Vagina (tissue), 2 donors: ENCODE measurements around the gene DAND5. TPM values are rescaled to one million over a fixed set of nuclear protein-coding genes. Genes with fewer than 3 reads are reported as not detected.
"Not testable (repeated sequence)": the region's sequence is repeated elsewhere in the genome, so short reads cannot be mapped to it uniquely, and the experiment has no call there.

Experiments used
- DNase-seq, 2 donors: peaks; one replicate each; pipeline ENCODE4 v3.0.0-alpha.2; 2017; ENCODE audit errors: extremely low spot score in 2 of 2
- H3K27ac ChIP-seq: fragments of 200-600 bp; sonication (generic); one replicate; pipeline ENCODE4 v1.5.1; 2019
- H3K27me3 ChIP-seq: fragments of 200-600 bp; sonication (generic); one replicate; pipeline ENCODE4 v1.5.1; 2019
- H3K36me3 ChIP-seq, 2 donors: fragments of 200-600 bp; sonication (generic); one replicate each; pipeline ENCODE4 v1.5.1; 2017 to 2019
- H3K4me1 ChIP-seq: fragments of 200-600 bp; sonication (generic); one replicate; pipeline ENCODE4 v1.5.1; 2019
- H3K4me3 ChIP-seq, 2 donors: fragments of 200-600 bp; sonication (generic); 1 replicate in 1 of 2; 2 replicates in 1 of 2; pipeline ENCODE4 v1.5.1; 2016 to 2019
- H3K9me3 ChIP-seq: fragments of 200-600 bp; sonication (generic); one replicate; pipeline ENCODE4 v1.5.1; 2019
- CTCF ChIP-seq, 3 experiments: fragments of 450-650 bp in 2 of 3; fragments of 200-600 bp in 1 of 3; sonication (generic) in 1 of 3; IDR thresholded peaks; one replicate each; pipeline ENCODE4 v1.5.1; 2017 to 2019; ENCODE audit warnings: antibody characterized with exemption in 3 of 3, mild to moderate bottlenecking in 2 of 3, moderate library complexity in 2 of 3
- POLR2A ChIP-seq, 2 donors: fragments of 450-650 bp; IDR thresholded peaks; one replicate each; pipeline ENCODE4 v1.6.1; 2017; ENCODE audit warnings: antibody characterized with exemption in 2 of 2, mild to moderate bottlenecking in 2 of 2, moderate library complexity in 2 of 2
- POLR2AphosphoS5 ChIP-seq, 2 donors: sonication (generic); formaldehyde crosslinking; IDR thresholded peaks; one replicate each; pipeline ENCODE4 v1.9.0; 2017; ENCODE audit warnings: antibody characterized with exemption in 2 of 2, mild to moderate bottlenecking in 2 of 2, low read depth in 1 of 2; ENCODE audit not compliant: insufficient read depth in 1 of 2
- intact Hi-C: fragments of 100-400 bp; cut with DNase I; formaldehyde crosslinking; loops from one replicate; pipeline ENCODE4 v1.15.1; 2023
- total RNA-seq: library from RNA; depleted of rRNA; stranded (reverse); fragments of >200 nt; gene quantifications from one replicate; pipeline ENCODE4 v1.2.3, GENCODE V29; 2016

The DAND5 gene
- total RNA-seq, 1 donor from 2014 or later = not detected

GRCh38 chr19:12954612-12954962 lies 14.8 kb upstream of the DAND5 start:
- Histone ChIP-seq H3K4me3 (no peak overlapping the region), H3K9me3 (no peaks in the 10 kb centered on the region), H3K36me3 (peaks cover 0 to 38% of the 10 kb centered on the region in 2 donors), H3K4me1 (peaks cover 55% of the 10 kb centered on the region), H3K27me3 (no peaks in the 10 kb centered on the region), H3K27ac (no peak overlapping the region)
- DNase-seq = no peak
- TF ChIP-seq CTCF (IDR thresholded peaks at IDR 0.05) (no peak), POLR2AphosphoS5 (IDR thresholded peaks at IDR 0.05; ENCODE audit: insufficient read depth in 1 of 2, low read depth in 1 of 2) (no peak), POLR2A (IDR thresholded peaks at IDR 0.05) (no peak)
- intact Hi-C loops = loop anchor here (2.0 kb wide), 1 partner anchor 72 kb away; no protein-coding TSS in a partner anchor

- peak overlapping the region; percentile 89 for H3K27ac ChIP-seq
- intact Hi-C loops = loop anchor here (2.0 kb wide), 1 partner anchor 73 kb away; no protein-coding TSS in a partner anchor
- not testable (repeated sequence) for H3K9me3 ChIP-seq, H3K27me3 ChIP-seq, DNase-seq
- peaks cover 0 to 29% of the 10 kb centered on the region in 2 donors for H3K36me3 ChIP-seq
- peaks cover 55% of the 10 kb centered on the region for H3K4me1 ChIP-seq
- peak overlapping the region in 1 of 2 donors; percentile 93 for H3K4me3 ChIP-seq
These were observed 13.8 kb upstream of the DAND5 start for GRCh38 chr19:12955575-12955974.

- TF ChIP-seq CTCF (IDR thresholded peaks at IDR 0.05) = no peak
- TF ChIP-seq POLR2AphosphoS5 (IDR thresholded peaks at IDR 0.05; ENCODE audit: insufficient read depth in 1 of 2, low read depth in 1 of 2) = no peak
- no peak for TF ChIP-seq POLR2A (IDR thresholded peaks at IDR 0.05)
- H3K27ac ChIP-seq = peak overlapping the region; percentile 89
- peaks cover 0 to 25% of the 10 kb centered on the region in 2 donors for H3K36me3 ChIP-seq
- H3K27me3 ChIP-seq = no peaks in the 10 kb centered on the region
- peaks cover 55% of the 10 kb centered on the region for H3K4me1 ChIP-seq
- intact Hi-C loops = loop anchor here (2.0 kb wide), 1 partner anchor 73 kb away; no protein-coding TSS in a partner anchor
- no peaks in the 10 kb centered on the region for H3K9me3 ChIP-seq
- DNase-seq = no peak
- H3K4me3 ChIP-seq = peak overlapping the region; percentile 88 to 93
These were observed 13.4 kb upstream of the DAND5 start for GRCh38 chr19:12955996-12956395.

GRCh38 chr19:12956446-12957388 lies 12.7 kb upstream of the DAND5 start, which contains the start of gene GADD45GIP1:
TSS of gene GADD45GIP1 (minus strand) at chr19:12957223. CDS start at chr19:12957212, 11 bp downstream.
- DNase-seq = no peak
- H3K27ac ChIP-seq = peak within 1 kb of the TSS; percentile 89
- peak within 1 kb of the TSS; percentile 88 to 93 for H3K4me3 ChIP-seq
- H3K27me3 ChIP-seq = no peaks in the 10 kb centered on the region
- intact Hi-C loops = no loop called here
- H3K36me3 ChIP-seq = peaks cover 0 to 18% of the 10 kb centered on the region in 2 donors
- H3K9me3 ChIP-seq = no peaks in the 10 kb centered on the region
- TF ChIP-seq POLR2A (IDR thresholded peaks at IDR 0.05) (peak in 1 of 2 donors; percentile 49), CTCF (IDR thresholded peaks at IDR 0.05) (peak in 1 of 3 experiments; percentile 6), POLR2AphosphoS5 (IDR thresholded peaks at IDR 0.05; ENCODE audit: insufficient read depth in 1 of 2, low read depth in 1 of 2) (peak; percentile 7 to 61)
- H3K4me1 ChIP-seq = peaks cover 55% of the 10 kb centered on the region

GRCh38 chr19:12957389-12957952 lies 11.9 kb upstream of the DAND5 start:
- H3K27ac ChIP-seq = peak overlapping the region; percentile 89
- peak in 1 of 2 donors; percentile 5 for TF ChIP-seq POLR2AphosphoS5 (IDR thresholded peaks at IDR 0.05; ENCODE audit: insufficient read depth in 1 of 2, low read depth in 1 of 2)
- H3K27me3 ChIP-seq, intact Hi-C loops, DNase-seq, H3K9me3 ChIP-seq: not testable (repeated sequence)
- peak overlapping the region; percentile 88 to 93 for H3K4me3 ChIP-seq
- peaks cover 47% of the 10 kb centered on the region for H3K4me1 ChIP-seq
- peaks cover 0 to 11% of the 10 kb centered on the region in 2 donors for H3K36me3 ChIP-seq
